Osteoblast (primary cell): ENCODE results near the gene NHLH1. TPM values are rescaled to one million over a fixed set of nuclear protein-coding genes. Genes with fewer than 3 reads are reported as not detected.

Experiments
- DNase-seq: peaks from one replicate; pipeline ENCODE4 v3.0.0; 2011; ENCODE audit warnings: low spot score, mixed read lengths; ENCODE audit not compliant: insufficient read length; ENCODE audit errors: missing footprints
- H2AFZ ChIP-seq: 2 replicates; pipeline ENCODE4 v1.6.0; 2011; ENCODE audit warnings: mild to moderate bottlenecking, low read length
- H3K27ac ChIP-seq: 2 replicates; pipeline ENCODE4 v1.5.1; 2011; ENCODE audit warnings: mild to moderate bottlenecking, low read depth, low read length, moderate library complexity
- H3K27me3 ChIP-seq: 2 replicates; pipeline ENCODE4 v1.6.0; 2012; ENCODE audit warnings: mild to moderate bottlenecking, control low read depth, inconsistent platforms, low read length, moderate library complexity; ENCODE audit not compliant: insufficient read depth
- H3K36me3 ChIP-seq: 2 replicates; pipeline ENCODE4 v1.5.1; 2011; ENCODE audit warnings: mild to moderate bottlenecking, low read length, control low read depth, moderate library complexity; ENCODE audit not compliant: insufficient read depth
- H3K4me1 ChIP-seq: 2 replicates; pipeline ENCODE4 v1.5.1; 2011; ENCODE audit warnings: mild to moderate bottlenecking, low read length, control low read depth, moderate library complexity; ENCODE audit not compliant: insufficient read depth
- H3K4me2 ChIP-seq: 2 replicates; pipeline ENCODE4 v1.6.0; 2011; ENCODE audit warnings: mild to moderate bottlenecking, low read length; ENCODE audit not compliant: insufficient read depth
- H3K4me3 ChIP-seq: fragments of 200-600 bp; sonication (generic); 3 replicates; pipeline ENCODE4 v1.5.1; 2012; ENCODE audit warnings: mild to moderate bottlenecking, low read length, inconsistent platforms; ENCODE audit not compliant: insufficient read depth
- H3K79me2 ChIP-seq: 2 replicates; pipeline ENCODE4 v1.6.0; 2012; ENCODE audit warnings: mild to moderate bottlenecking, low read length, control low read depth, inconsistent platforms; ENCODE audit not compliant: insufficient read depth
- H3K9me3 ChIP-seq: 2 replicates; pipeline ENCODE4 v1.5.1; 2011; ENCODE audit warnings: low read depth, low read length, control low read depth
- H4K20me1 ChIP-seq: 2 replicates; pipeline ENCODE4 v1.6.0; 2012; ENCODE audit warnings: mild to moderate bottlenecking, low read length, control low read depth; ENCODE audit not compliant: insufficient read depth
- CTCF ChIP-seq: IDR thresholded peaks from 2 replicates; pipeline ENCODE4 v1.5.1; 2011; ENCODE audit warnings: mild to moderate bottlenecking, low read depth, low read length, moderate library complexity; ENCODE audit errors: extremely low read depth
- total RNA-seq: library from RNA; depleted of rRNA; stranded (reverse); fragments of >200 nt; gene quantifications from 2 replicates; pipeline ENCODE4 v1.2.3, GENCODE V29; 2012

Gene NHLH1
- total RNA-seq, 1 donor, result not detected

GRCh38 chr1:160419150-160419837 lies 52.4 kb downstream of the NHLH1 start:
- Histone ChIP-seq H3K79me2 (no peaks in the 10 kb centered on the region), H2AFZ (no peak overlapping the region), H4K20me1 (no peaks in the 10 kb centered on the region), H3K9me3 (no peaks in the 10 kb centered on the region), H3K4me2 (no peak overlapping the region), H3K27me3 (peaks cover 4% of the 10 kb centered on the region), H3K4me3 (no peak overlapping the region), H3K36me3 (no peaks in the 10 kb centered on the region), H3K27ac (no peak overlapping the region), H3K4me1 (no peaks in the 10 kb centered on the region)
- no peak for TF ChIP-seq CTCF
- DNase-seq, result no peak

GRCh38 chr1:160419838-160420169 lies 52.9 kb downstream of the NHLH1 start:
- no peak overlapping the region for H3K4me2 ChIP-seq
- TF ChIP-seq CTCF, result no peak
- H3K27me3 ChIP-seq, result peaks cover 4% of the 10 kb centered on the region
- H4K20me1 ChIP-seq, result no peaks in the 10 kb centered on the region
- no peak overlapping the region for H2AFZ ChIP-seq
- no peaks in the 10 kb centered on the region for H3K79me2 ChIP-seq
- no peak for DNase-seq
- no peaks in the 10 kb centered on the region for H3K9me3 ChIP-seq
- H3K36me3 ChIP-seq, result no peaks in the 10 kb centered on the region
- H3K27ac ChIP-seq, result no peak overlapping the region
- no peaks in the 10 kb centered on the region for H3K4me1 ChIP-seq
- H3K4me3 ChIP-seq, result no peak overlapping the region

GRCh38 chr1:160420881-160421842 lies 54.3 kb downstream of the NHLH1 start:
- no peaks in the 10 kb centered on the region for H3K4me1 ChIP-seq
- peaks cover 4% of the 10 kb centered on the region for H3K27me3 ChIP-seq
- H3K4me2 ChIP-seq, result no peak overlapping the region
- no peaks in the 10 kb centered on the region for H3K79me2 ChIP-seq
- no peak for DNase-seq
- H2AFZ ChIP-seq, result no peak overlapping the region
- H3K9me3 ChIP-seq, result no peaks in the 10 kb centered on the region
- no peaks in the 10 kb centered on the region for H3K36me3 ChIP-seq
- H4K20me1 ChIP-seq, result no peaks in the 10 kb centered on the region
- no peak overlapping the region for H3K27ac ChIP-seq
- H3K4me3 ChIP-seq, result no peak overlapping the region
- no peak for TF ChIP-seq CTCF

- Histone ChIP-seq H3K4me3 (no peak overlapping the region), H3K79me2 (no peaks in the 10 kb centered on the region), H3K36me3 (no peaks in the 10 kb centered on the region), H3K4me2 (no peak overlapping the region), H3K27me3 (peaks cover 4% of the 10 kb centered on the region), H3K27ac (no peak overlapping the region), H2AFZ (no peak overlapping the region), H3K4me1 (no peaks in the 10 kb centered on the region), H4K20me1 (no peaks in the 10 kb centered on the region), H3K9me3 (no peaks in the 10 kb centered on the region)
- no peak for TF ChIP-seq CTCF
- no peak for DNase-seq
These were observed 55.0 kb downstream of the NHLH1 start for GRCh38 chr1:160421881-160422280.
